Keratinocyte (primary cell): ENCODE results near the gene HCCS. TPM values are rescaled to one million over a fixed set of nuclear protein-coding genes. Genes with fewer than 3 reads are reported as not detected.

Source experiments
- DNase-seq: peaks from one replicate; pipeline ENCODE4 v3.0.0-alpha.2; 2011; ENCODE audit warnings: low read depth, missing footprints, low spot score
- FAIRE-seq: peaks from 2 replicates; lab custom pipeline; 2011; peaks lifted over from hg19 to GRCh38; lab: Jason Lieb, UNC
- H2AFZ ChIP-seq: 2 replicates; pipeline ENCODE4 v1.6.0; 2012; ENCODE audit warnings: low read length, control low read depth, inconsistent platforms; ENCODE audit not compliant: control insufficient read depth
- H3K27ac ChIP-seq: 2 replicates; pipeline ENCODE4 v1.5.1; 2011; ENCODE audit warnings: low read length; ENCODE audit not compliant: control insufficient read depth, insufficient read depth
- H3K27me3 ChIP-seq: 3 replicates; pipeline ENCODE4 v1.6.0; 2011; ENCODE audit warnings: low read length; ENCODE audit not compliant: control insufficient read depth, insufficient read depth; ENCODE audit errors: extremely low read depth
- H3K36me3 ChIP-seq, 2 experiments: 2 replicates in 1 of 2; 3 replicates in 1 of 2; pipeline ENCODE4 v1.5.1; 2011; ENCODE audit warnings: low read length in 2 of 2, mild to moderate bottlenecking in 1 of 2; ENCODE audit not compliant: control insufficient read depth in 2 of 2, insufficient read depth in 2 of 2; ENCODE audit errors: extremely low read depth in 1 of 2
- H3K4me1 ChIP-seq: 3 replicates; pipeline ENCODE4 v1.5.1; 2011; ENCODE audit warnings: low read length; ENCODE audit not compliant: control insufficient read depth, insufficient read depth; ENCODE audit errors: extremely low read depth
- H3K4me2 ChIP-seq: 3 replicates; pipeline ENCODE4 v1.6.0; 2011; ENCODE audit warnings: low read depth, low read length; ENCODE audit not compliant: control insufficient read depth, insufficient read depth; ENCODE audit errors: extremely low read depth
- H3K4me3 ChIP-seq, 3 experiments: fragments of 200-600 bp in 1 of 3; sonication (generic) in 1 of 3; 2 replicates in 2 of 3; 3 replicates in 1 of 3; pipeline ENCODE4 v1.5.1; 2011 to 2016; ENCODE audit warnings: low read length in 3 of 3, mild to moderate bottlenecking in 3 of 3, control low read depth in 2 of 3, inconsistent platforms in 1 of 3, low read depth in 1 of 3, mixed read lengths in 1 of 3, mixed run types in 1 of 3, moderate library complexity in 1 of 3; ENCODE audit not compliant: control insufficient read depth in 2 of 3, insufficient read depth in 2 of 3; ENCODE audit errors: extremely low read depth in 1 of 3
- H3K79me2 ChIP-seq: 2 replicates; pipeline ENCODE4 v1.6.0; 2012; ENCODE audit warnings: low read length; ENCODE audit not compliant: control insufficient read depth, insufficient read depth
- H3K9ac ChIP-seq: 3 replicates; pipeline ENCODE4 v1.6.0; 2011; ENCODE audit warnings: low read length; ENCODE audit not compliant: control insufficient read depth, insufficient read depth; ENCODE audit errors: extremely low read depth
- H3K9me1 ChIP-seq: 3 replicates; pipeline ENCODE4 v1.6.0; 2011; ENCODE audit warnings: low read length; ENCODE audit not compliant: control insufficient read depth, insufficient read depth; ENCODE audit errors: extremely low read depth
- H3K9me3 ChIP-seq: 2 replicates; pipeline ENCODE4 v1.5.1; 2012; ENCODE audit warnings: low read depth, low read length; ENCODE audit not compliant: control insufficient read depth
- H4K20me1 ChIP-seq: 3 replicates; pipeline ENCODE4 v1.6.0; 2011; ENCODE audit warnings: low read length; ENCODE audit not compliant: control insufficient read depth, insufficient read depth; ENCODE audit errors: extremely low read depth
- EZH2 ChIP-seq: IDR thresholded peaks from one replicate; pipeline ENCODE4 v1.6.1; 2012; ENCODE audit warnings: inconsistent platforms, mild to moderate bottlenecking, low read length, moderate library complexity
- dilution Hi-C: fragments of 300-500 bp; cut with MboI; formaldehyde crosslinking; loops from one replicate; pipeline ENCODE4 v1.7.0; 2020; ENCODE audit warnings: low sequenced_read_pairs; ENCODE audit not compliant: extremely low pct_ligation_motif_present
- polyA plus RNA-seq, 5 experiments: library from polyadenylated mRNA; depleted of rRNA in 3 of 5; stranded (reverse) in 3 of 5; stranded (forward) in 1 of 5; unstranded in 1 of 5; fragments of >200 nt; gene quantifications; 1 replicate in 1 of 5; 2 replicates in 3 of 5; 3 replicates in 1 of 5; pipeline versions ENCODE4 v1.2.1 to v1.2.3, GENCODE V29; 2011 to 2012; ENCODE audit warnings: missing spikeins in 2 of 5, low read depth in 1 of 5, low replicate concordance in 1 of 5
- TF ChIP-seq, protein P1 (sequence below), 3 experiments: IDR thresholded peaks in 1 of 3; conservative IDR thresholded peaks in 1 of 3; optimal IDR thresholded peaks in 1 of 3; 2 replicates in 2 of 3; 3 replicates in 1 of 3; pipeline versions ENCODE3 to v1.5.1; 2011; ENCODE audit warnings: low read length in 3 of 3, mild to moderate bottlenecking in 3 of 3, moderate library complexity in 2 of 3, control low read depth in 1 of 3, inconsistent platforms in 1 of 3; ENCODE audit not compliant: insufficient read depth in 2 of 3; ENCODE audit errors: extremely low read depth in 1 of 3

The HCCS gene
- polyA plus RNA-seq, 1 donor (not counting 4 experiments of a cell fraction or from before 2014, with no cell fraction given), result 45.3 TPM

DNA sequence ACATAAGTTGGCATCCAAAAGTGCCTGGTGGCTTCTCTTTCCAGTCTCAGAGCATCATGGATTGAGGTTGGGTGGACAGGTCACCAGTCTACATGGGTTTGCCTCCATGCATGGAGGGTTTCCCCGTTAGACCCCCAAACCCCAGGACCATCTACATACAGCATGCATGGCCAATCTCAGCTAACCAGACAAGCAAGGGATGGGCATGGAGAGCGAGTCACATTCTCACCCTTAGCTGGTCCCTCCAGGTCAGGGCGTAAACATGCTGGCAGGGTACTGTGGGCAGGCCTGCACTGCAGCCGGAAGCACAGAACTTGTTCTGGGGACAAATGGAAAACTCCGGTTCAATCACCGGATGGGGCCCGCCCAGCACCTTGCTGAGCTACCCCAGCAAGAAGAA is 37.3 kb downstream of the HCCS start:
- Histone ChIP-seq H2AFZ (no peak overlapping the region), H4K20me1 (no peaks in the 10 kb centered on the region), H3K4me1 (no peaks in the 10 kb centered on the region), H3K79me2 (no peaks in the 10 kb centered on the region), H3K36me3 (no peaks in the 10 kb centered on the region), H3K9ac (no peak overlapping the region), H3K9me1 (no peaks in the 10 kb centered on the region), H3K9me3 (no peaks in the 10 kb centered on the region), H3K27me3 (no peaks in the 10 kb centered on the region), H3K4me2 (no peak overlapping the region), H3K27ac (no peak overlapping the region), H3K4me3 (no peak overlapping the region)
- DNase-seq, result no peak
- dilution Hi-C loops, result no loop called here
- FAIRE-seq, result no peak
- TF ChIP-seq EZH2, result no peak
- TF ChIP-seq, protein P1, sequence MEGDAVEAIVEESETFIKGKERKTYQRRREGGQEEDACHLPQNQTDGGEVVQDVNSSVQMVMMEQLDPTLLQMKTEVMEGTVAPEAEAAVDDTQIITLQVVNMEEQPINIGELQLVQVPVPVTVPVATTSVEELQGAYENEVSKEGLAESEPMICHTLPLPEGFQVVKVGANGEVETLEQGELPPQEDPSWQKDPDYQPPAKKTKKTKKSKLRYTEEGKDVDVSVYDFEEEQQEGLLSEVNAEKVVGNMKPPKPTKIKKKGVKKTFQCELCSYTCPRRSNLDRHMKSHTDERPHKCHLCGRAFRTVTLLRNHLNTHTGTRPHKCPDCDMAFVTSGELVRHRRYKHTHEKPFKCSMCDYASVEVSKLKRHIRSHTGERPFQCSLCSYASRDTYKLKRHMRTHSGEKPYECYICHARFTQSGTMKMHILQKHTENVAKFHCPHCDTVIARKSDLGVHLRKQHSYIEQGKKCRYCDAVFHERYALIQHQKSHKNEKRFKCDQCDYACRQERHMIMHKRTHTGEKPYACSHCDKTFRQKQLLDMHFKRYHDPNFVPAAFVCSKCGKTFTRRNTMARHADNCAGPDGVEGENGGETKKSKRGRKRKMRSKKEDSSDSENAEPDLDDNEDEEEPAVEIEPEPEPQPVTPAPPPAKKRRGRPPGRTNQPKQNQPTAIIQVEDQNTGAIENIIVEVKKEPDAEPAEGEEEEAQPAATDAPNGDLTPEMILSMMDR (optimal IDR thresholded peaks at IDR 0.05 in 1 of 3, IDR thresholded peaks at IDR 0.05 in 1 of 3, conservative IDR thresholded peaks at IDR 0.05 in 1 of 3; ENCODE audit: extremely low read depth in 1 of 3, insufficient read depth in 2 of 3, low read length in 3 of 3), result no peak

DNA sequence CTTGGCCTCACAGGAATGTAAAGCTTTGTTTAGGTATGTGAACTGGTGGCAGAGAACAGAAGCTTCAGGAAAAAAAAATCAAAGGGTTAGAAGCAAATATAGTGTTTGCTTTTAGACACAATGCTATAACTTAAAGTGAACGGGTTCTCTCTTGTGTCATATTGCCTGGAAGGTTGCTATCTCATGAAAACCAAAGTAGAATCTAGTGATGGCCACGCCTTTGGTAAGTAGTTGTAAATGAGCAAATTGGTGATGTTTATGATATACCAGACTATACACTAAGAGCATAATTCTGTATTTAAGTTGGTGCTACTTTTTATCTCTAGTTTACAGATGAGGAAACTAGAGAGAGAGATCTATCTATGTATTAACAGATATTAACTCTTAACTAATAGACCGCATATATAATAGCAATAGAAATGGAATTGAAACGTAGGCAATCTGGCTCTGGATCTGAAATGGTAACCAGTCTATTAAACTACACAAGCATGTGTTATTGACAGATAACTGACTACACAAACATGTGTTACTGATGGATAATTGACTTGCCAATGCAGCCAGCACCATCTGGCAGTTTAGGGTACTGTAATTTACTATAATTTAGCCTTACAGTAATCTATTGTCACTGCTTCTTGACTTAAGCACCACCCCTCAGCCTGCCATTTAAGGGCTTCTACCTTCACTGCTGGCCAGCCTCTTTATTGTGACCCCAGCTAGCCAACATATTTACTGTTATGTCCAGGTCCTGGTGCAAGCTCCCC is 40.8 kb downstream of the HCCS start:
- H3K27me3 ChIP-seq, result no peaks in the 10 kb centered on the region
- no peak overlapping the region for H2AFZ ChIP-seq
- no peak overlapping the region for H3K4me3 ChIP-seq
- no peaks in the 10 kb centered on the region for H3K9me3 ChIP-seq
- H3K36me3 ChIP-seq, result no peaks in the 10 kb centered on the region
- TF ChIP-seq, protein P1 (optimal IDR thresholded peaks at IDR 0.05 in 1 of 3, IDR thresholded peaks at IDR 0.05 in 1 of 3, conservative IDR thresholded peaks at IDR 0.05 in 1 of 3; ENCODE audit: extremely low read depth in 1 of 3, insufficient read depth in 2 of 3, low read length in 3 of 3), result no peak
- TF ChIP-seq EZH2, result no peak
- no peak for DNase-seq
- H3K4me2 ChIP-seq, result no peak overlapping the region
- H3K4me1 ChIP-seq, result no peaks in the 10 kb centered on the region
- dilution Hi-C loops, result loop anchor here (25.0 kb wide), 1 partner anchor 385 kb away; no protein-coding TSS in a partner anchor
- H3K9ac ChIP-seq, result no peak overlapping the region
- no peak overlapping the region for H3K27ac ChIP-seq
- no peak for FAIRE-seq
- no peaks in the 10 kb centered on the region for H3K79me2 ChIP-seq
- no peaks in the 10 kb centered on the region for H3K9me1 ChIP-seq
- H4K20me1 ChIP-seq, result no peaks in the 10 kb centered on the region
